ENCODE data around the gene ACAD9.
"Not testable (repeated sequence)": the region's sequence is repeated elsewhere in the genome, so short reads cannot be mapped to it uniquely, and the experiment has no call there.

Gene ACAD9

DNA sequence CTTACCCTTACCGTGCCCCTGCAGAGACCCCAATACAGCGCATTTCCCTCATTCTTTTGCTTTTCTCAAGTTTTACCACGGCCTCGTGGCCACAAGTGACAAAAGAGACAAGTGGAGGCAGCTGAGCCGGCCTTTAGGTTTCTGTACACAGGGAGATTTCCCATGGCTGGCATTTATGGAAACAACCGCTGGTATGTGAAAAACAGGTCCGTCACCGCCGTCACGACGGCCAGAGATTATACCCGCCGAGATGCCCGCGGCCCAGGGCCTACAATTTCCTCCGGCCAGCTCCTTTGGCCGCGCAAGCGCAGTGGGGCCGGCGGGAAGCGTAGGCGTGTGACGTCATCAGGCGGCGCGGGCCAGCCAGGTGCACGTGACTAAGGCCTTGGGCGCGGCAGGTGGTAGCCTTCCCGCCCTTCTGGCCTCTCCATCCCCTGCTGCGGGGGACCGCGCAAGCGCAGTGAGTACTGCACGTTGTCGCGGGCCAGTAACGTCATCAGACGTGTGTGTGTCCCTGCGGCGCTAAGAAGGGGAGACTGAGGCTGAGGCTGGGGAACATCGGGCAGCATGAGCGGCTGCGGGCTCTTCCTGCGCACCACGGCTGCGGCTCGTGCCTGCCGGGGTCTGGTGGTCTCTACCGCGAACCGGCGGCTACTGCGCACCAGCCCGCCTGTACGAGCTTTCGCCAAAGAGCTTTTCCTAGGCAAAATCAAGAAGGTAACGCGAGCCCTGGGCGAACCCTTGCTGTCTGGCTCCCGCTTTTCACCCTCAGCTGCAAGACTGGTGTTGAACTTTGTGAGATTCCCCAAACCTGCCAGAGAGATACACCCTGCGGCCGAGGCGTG is at the start of gene ACAD9:
Gene ACAD9 (plus strand): TSS at position 496 of the 845 bp plus-strand sequence. CDS start 72 bp downstream, at position 568.
- DNase-seq = peak; percentile 98

GRCh38 chr3:128829925-128830625 is 49.3 kb upstream of the ACAD9 start:
- DNase-seq = not testable (repeated sequence)

DNA sequence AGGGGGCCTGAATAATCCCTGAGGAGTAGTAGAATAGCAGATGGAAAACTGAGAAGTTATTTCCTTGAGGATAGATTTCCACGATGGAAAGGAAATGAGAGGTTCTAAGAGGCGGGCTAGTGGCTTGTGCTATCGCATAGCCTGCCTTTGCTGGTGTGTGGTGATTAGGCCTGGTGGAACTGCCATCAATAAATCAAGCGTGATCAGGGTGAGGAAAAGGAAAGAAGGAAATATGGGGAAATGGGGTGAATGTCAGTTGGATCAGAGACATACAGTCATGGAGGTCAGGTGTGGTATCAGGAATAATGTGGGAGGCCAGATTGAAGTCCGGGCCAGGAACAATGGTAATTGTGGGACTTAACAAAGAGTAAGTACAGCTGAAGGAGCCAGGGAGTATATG is 48.7 kb upstream of the ACAD9 start:
- DNase-seq = not testable (repeated sequence)

- DNase-seq = not testable (repeated sequence)
Observed at GRCh38 chr3:128832979-128833378, 46.4 kb upstream of the ACAD9 start.

GRCh38 chr3:128835096-128835495 is 44.3 kb upstream of the ACAD9 start:
- no peak for DNase-seq

DNA sequence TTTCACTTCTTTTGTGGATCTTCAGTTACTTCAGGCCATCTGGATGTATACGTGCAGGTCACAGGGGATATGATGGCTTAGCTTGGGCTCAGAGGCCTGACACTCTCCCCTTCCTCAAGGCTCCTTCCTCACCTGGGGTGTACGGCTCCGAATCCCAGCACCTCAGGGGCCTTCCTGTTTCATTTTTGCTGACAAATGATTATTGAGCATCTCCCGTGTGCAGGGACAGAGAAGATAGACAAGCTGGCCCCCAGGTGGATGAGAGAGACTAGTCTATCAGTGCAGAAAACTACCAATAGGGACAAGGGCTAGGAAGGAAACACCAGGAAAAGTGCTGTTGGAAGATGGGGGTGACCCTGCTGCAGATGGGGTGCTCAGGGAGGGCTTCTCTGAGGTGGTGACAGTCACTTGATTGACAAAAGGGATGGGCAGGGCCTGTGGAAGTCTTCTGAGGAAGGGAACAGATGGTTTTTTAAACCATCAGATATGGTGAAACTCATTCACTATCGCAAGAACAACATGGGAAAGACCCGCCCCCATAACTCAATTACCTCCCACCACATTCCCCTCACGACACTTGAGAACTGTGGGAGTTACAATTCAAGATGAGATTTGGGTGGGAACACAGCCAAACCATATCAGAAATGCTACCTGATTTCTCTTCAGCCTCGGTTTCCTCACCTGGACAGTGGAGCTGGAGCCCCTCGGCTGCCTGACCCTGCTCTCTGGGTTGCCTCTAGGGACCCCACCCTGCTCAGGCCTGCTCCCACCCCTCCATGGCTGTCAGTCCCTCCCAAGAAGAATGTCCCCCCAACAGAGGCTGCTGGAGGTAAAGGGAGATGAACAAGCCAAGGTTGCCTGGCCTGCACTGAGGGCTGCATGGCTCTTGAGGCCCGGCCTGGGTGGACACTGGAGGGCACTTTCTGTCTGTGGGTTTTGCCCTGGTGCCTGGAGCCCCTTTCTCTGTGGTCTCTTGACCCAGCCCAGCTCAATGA is 37.2 kb upstream of the ACAD9 start:
- DNase-seq = no peak

GRCh38 chr3:128844502-128844901 is 34.9 kb upstream of the ACAD9 start:
- DNase-seq = no peak

DNA sequence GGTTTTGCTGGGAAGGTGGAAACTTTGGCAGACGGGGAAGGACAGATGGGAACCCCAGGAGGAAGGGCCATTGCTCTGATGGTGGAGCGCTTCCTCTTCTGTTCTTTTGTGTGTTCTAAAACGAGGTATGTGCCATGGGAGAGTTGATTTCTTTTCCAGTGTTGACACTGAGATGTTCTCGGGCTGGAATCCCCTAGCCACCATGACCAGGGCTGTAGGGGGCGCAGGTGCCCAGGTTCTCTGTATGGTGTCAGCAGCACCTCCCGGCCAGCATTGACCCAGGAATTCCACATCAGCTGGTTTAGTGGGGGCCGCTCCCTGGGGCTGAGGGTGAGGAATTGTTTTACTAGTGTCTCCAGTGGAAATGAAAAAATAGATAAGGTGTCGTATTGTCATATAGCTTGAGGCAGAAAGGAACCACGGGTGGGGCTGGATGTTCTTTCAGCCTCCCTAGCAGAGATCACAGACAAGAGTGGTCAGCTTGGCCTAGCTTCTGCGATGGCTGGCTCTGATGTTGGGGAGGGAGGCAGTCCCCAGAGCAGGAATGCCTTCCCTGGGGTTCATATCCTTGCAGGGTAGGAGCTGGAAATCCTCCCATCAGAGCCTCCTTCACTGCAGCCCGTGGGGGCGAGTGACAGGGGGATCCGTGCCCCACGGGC is 34.2 kb upstream of the ACAD9 start:
- no peak for DNase-seq

DNA sequence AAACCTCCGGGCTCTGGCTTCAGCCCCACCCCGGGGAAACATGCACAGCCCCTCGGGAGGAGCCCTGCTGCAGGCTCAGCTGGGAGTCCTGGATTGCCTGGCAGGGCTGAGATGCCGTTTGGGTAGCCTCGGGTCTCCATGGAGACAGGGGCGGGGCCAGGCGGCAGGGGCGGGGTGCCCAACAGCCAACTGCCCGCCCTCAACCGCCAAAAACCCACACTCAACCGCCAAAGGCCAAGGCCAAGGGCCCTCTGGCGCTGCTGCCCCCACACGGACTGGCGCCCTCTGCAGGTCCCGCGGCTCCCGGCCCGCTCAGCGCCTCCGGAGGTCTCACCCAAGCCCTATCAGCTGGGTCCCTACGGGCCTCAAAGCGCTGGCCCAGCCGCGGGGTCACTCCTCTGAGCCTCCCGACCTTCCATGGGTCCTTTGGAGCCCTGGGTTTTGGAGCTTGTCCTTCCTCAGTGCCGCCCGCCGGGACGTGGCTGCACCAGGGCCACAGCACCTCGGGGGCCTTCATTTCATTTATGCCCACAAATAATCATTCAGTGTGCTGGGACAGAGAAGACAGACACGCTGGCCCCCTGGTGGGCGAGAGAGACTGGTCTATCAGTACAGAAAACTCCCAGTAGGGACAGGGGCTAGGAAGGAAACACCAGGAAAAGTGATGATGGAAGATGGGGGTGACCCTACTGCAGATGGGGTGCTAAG is 33.5 kb upstream of the ACAD9 start:
- DNase-seq = peak; percentile 85

- DNase-seq = no peak
Observed at GRCh38 chr3:128846486-128846891, 32.9 kb upstream of the ACAD9 start.

GRCh38 chr3:128847666-128848370 is 31.6 kb upstream of the ACAD9 start:
- DNase-seq = no peak

- no peak for DNase-seq
Observed at GRCh38 chr3:128848936-128849335, 30.5 kb upstream of the ACAD9 start.

DNA sequence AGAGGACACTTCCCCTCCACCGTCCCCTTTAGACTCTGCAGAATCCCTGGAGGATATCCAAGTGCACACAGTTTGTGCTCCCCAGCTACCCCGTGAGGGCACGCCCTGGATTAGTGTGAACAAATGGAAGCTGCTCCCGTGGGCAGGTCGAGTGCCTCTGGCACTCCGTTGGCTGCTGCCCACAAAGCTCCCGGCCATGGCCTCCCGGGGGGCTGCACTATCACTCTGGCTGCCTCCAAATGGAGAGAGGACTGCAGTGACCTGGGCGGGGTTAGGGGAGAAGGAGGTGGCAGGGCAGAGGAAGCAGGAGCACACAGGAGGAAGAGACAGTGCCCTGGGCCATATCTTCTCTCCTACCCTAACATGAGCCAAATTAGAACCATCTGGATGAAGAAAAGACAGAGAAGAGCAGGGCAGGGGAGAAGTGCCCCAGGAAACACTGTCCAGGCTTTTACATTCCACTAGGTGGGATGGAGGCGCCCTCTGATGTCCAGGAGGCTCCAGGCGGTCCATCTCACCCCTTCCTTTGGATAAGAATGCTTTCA is 29.4 kb upstream of the ACAD9 start:
- DNase-seq = no peak

GRCh38 chr3:128850544-128850943 is 28.9 kb upstream of the ACAD9 start:
- DNase-seq = no peak

GRCh38 chr3:128851601-128852000 is 27.8 kb upstream of the ACAD9 start:
- DNase-seq = no peak

GRCh38 chr3:128853826-128854225 is 25.6 kb upstream of the ACAD9 start:
- no peak for DNase-seq

GRCh38 chr3:128854475-128854874 is 24.9 kb upstream of the ACAD9 start:
- no peak for DNase-seq

- no peak for DNase-seq
Observed at GRCh38 chr3:128855569-128855968, 23.9 kb upstream of the ACAD9 start.

DNA sequence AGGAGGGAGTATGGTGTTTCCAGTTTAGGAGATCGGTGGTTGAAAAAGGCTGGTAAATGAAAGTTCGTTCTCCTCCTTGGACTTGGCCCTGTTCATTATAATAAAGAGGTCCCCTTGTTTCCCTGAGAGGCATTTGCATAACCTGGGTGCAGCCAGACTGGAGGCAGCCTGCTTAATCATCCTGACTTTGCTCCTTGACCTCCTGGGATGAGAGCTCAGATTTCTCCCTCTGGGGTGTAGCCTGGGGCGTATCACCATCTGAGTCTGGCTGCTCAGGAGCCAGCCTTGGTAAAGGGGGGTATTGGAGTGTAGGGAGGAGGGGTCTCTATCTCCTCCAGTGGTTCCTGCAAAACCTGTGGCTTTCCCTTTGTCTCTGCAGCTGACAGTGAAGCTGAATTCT is 21.3 kb upstream of the ACAD9 start:
- DNase-seq = no peak

DNA sequence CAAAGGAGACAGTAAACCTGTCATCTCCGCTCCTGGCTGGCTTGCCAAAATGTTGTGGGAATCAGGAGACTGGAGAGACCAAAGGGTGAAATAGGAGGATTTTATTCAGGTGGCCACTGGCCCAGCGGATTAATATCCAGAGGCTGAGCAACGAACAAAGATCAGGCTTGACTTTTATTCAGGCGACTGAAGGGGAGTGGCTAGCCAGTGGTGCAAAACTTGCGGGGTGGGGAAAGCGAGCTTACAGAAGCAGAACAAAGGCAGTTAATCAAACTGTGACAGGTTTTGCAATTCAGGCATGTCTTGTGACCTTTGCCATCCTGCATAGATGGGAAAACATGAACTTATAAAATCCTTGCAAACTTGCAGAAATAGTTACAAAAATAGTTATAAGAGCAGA is 19.8 kb upstream of the ACAD9 start:
- no peak for DNase-seq

- DNase-seq = no peak
Observed at GRCh38 chr3:128861491-128861890, 17.9 kb upstream of the ACAD9 start.

All from activated naive CD4-positive, alpha-beta T cell treated with Interleukin-2 at 50 U/mL for 16 hours (primary cell).